Left ventricle myocardium inferior (tissue), 1 donor: ENCODE measurements around the gene TMEM37. TPM values are rescaled to one million over a fixed set of nuclear protein-coding genes. Genes with fewer than 3 reads are reported as not detected.

ENCODE experiments used
- DNase-seq: peaks from one replicate; pipeline ENCODE4 v3.0.0-alpha.2; 2020
- H3K27ac ChIP-seq: fragments of 200-600 bp; replicated peaks from 2 replicates; pipeline ENCODE4 v1.8.0; 2021
- H3K27me3 ChIP-seq: fragments of 200-600 bp; 2 replicates; pipeline ENCODE4 v1.8.0; 2021; ENCODE audit warnings: low read depth
- H3K36me3 ChIP-seq: fragments of 200-600 bp; 2 replicates; pipeline ENCODE4 v1.8.0; 2021
- H3K4me1 ChIP-seq: fragments of 200-600 bp; 2 replicates; pipeline ENCODE4 v1.8.0; 2021
- H3K4me3 ChIP-seq: fragments of 200-600 bp; 2 replicates; pipeline ENCODE4 v1.8.0; 2021; ENCODE audit warnings: mild to moderate bottlenecking, moderate library complexity
- H3K9me3 ChIP-seq: fragments of 200-600 bp; replicated peaks from 2 replicates; pipeline ENCODE4 v1.8.0; 2021
- intact Hi-C: fragments of 100-400 bp; cut with micrococcal nuclease; formaldehyde crosslinking; loops from one replicate; pipeline ENCODE4 v1.11.0; 2022
- total RNA-seq: library from RNA; stranded (reverse); fragmentation: NEBNext Ultra II Directional; extraction: Animal tissue kit (Norgen Biotek cat#: 25700); gene quantifications from one replicate; pipeline ENCODE4 v1.2.1, GENCODE V29; 2021
- TF ChIP-seq, protein P1 (sequence below): fragments of 200-600 bp; IDR thresholded peaks from 2 replicates; pipeline ENCODE4 v1.8.0; 2021; ENCODE audit warnings: antibody characterized with exemption, mild to moderate bottlenecking, borderline replicate concordance
- donor health status: DM: no; HTN: yes; CAD: no; lungs with severe emphysema.

The TMEM37 gene
- total RNA-seq, 1 donor from 2014 or later: 2.4 TPM

DNA sequence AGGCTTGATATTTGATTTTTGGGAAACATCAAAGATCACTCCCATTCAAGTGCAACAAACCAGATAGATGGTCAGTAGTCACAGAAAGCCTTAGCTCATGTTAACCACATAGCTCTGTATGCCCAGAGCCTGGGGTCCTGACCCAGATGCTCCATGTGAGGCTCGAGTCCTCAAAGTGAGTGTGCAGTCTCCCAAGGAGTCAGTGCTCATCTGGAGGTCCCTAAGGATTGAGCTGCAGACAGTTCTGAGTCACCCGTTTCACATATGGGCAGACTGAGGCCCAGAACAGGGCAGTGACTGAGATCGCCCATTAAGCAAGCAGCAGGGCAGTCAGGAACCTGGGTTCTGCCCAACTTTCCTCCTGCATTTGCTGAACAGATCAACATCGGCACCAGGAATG is 9.2 kb downstream of the TMEM37 start:
- intact Hi-C loops: no loop called here
- no peaks in the 10 kb centered on the region for H3K4me1 ChIP-seq
- no peak overlapping the region for H3K27ac ChIP-seq
- DNase-seq: no peak
- no peaks in the 10 kb centered on the region for H3K27me3 ChIP-seq
- no peaks in the 10 kb centered on the region for H3K9me3 ChIP-seq
- no peaks in the 10 kb centered on the region for H3K36me3 ChIP-seq
- no peak overlapping the region for H3K4me3 ChIP-seq
- TF ChIP-seq, protein P1, sequence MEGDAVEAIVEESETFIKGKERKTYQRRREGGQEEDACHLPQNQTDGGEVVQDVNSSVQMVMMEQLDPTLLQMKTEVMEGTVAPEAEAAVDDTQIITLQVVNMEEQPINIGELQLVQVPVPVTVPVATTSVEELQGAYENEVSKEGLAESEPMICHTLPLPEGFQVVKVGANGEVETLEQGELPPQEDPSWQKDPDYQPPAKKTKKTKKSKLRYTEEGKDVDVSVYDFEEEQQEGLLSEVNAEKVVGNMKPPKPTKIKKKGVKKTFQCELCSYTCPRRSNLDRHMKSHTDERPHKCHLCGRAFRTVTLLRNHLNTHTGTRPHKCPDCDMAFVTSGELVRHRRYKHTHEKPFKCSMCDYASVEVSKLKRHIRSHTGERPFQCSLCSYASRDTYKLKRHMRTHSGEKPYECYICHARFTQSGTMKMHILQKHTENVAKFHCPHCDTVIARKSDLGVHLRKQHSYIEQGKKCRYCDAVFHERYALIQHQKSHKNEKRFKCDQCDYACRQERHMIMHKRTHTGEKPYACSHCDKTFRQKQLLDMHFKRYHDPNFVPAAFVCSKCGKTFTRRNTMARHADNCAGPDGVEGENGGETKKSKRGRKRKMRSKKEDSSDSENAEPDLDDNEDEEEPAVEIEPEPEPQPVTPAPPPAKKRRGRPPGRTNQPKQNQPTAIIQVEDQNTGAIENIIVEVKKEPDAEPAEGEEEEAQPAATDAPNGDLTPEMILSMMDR: no peak

GRCh38 chr2:119441376-119442225 is 9.9 kb downstream of the TMEM37 start:
- peaks cover 4% of the 10 kb centered on the region for H3K27me3 ChIP-seq
- TF ChIP-seq, protein P1: no peak
- no peak overlapping the region for H3K27ac ChIP-seq
- no peaks in the 10 kb centered on the region for H3K4me1 ChIP-seq
- H3K36me3 ChIP-seq: no peaks in the 10 kb centered on the region
- H3K4me3 ChIP-seq: no peak overlapping the region
- no peak for DNase-seq
- H3K9me3 ChIP-seq: no peaks in the 10 kb centered on the region
- intact Hi-C loops: no loop called here

GRCh38 chr2:119442226-119442619 is 10.6 kb downstream of the TMEM37 start:
- TF ChIP-seq, protein P1: no peak
- no peak for DNase-seq
- Histone ChIP-seq H3K9me3 (no peaks in the 10 kb centered on the region), H3K4me3 (no peak overlapping the region), H3K4me1 (no peaks in the 10 kb centered on the region), H3K27ac (no peak overlapping the region), H3K36me3 (no peaks in the 10 kb centered on the region), H3K27me3 (peaks cover 10% of the 10 kb centered on the region)
- intact Hi-C loops: no loop called here

DNA sequence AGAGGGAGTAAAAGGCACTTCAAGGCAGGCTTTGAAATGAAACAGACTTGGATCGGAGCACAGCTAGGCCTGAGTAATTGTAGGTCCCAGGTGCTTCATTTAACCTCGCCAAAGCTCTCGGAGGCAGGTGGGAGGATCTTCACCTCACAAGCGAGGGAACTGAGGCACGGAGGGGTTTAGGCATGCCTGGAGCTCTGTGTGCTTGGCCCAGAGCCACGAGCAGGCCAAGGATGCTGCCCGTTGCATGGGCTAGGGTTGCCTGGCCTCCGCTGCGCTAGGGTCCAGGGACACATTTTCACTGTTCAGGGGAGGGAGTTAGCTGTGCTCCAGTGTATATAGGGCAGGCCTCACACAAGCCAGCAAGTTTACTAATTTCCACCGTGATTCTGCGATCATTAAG is 11.2 kb downstream of the TMEM37 start:
- no peak overlapping the region for H3K4me3 ChIP-seq
- no peak overlapping the region for H3K27ac ChIP-seq
- H3K36me3 ChIP-seq: no peaks in the 10 kb centered on the region
- TF ChIP-seq, protein P1: no peak
- no peaks in the 10 kb centered on the region for H3K9me3 ChIP-seq
- intact Hi-C loops: no loop called here
- DNase-seq: no peak
- H3K27me3 ChIP-seq: peaks cover 15% of the 10 kb centered on the region
- no peaks in the 10 kb centered on the region for H3K4me1 ChIP-seq

- DNase-seq: no peak
- no peaks in the 10 kb centered on the region for H3K9me3 ChIP-seq
- no peaks in the 10 kb centered on the region for H3K4me1 ChIP-seq
- intact Hi-C loops: no loop called here
- H3K4me3 ChIP-seq: no peak overlapping the region
- peaks cover 25% of the 10 kb centered on the region for H3K27me3 ChIP-seq
- TF ChIP-seq, protein P1: no peak
- H3K36me3 ChIP-seq: no peaks in the 10 kb centered on the region
- H3K27ac ChIP-seq: no peak overlapping the region
Measured at GRCh38 chr2:119446037-119446436, 14.4 kb downstream of the TMEM37 start.
